GM18507 (cell line): Measurements from ENCODE around the gene CHRNA3.

Source experiments
- DNase-seq: peaks from one replicate; pipeline ENCODE4 v3.0.0; 2011; ENCODE audit warnings: low read depth; ENCODE audit not compliant: insufficient read length; ENCODE audit errors: extremely low spot score
- FAIRE-seq: peaks from 2 replicates; lab custom pipeline; 2011; peaks lifted over from hg19 to GRCh38; lab: Jason Lieb, UNC

CHRNA3 gene

DNA sequence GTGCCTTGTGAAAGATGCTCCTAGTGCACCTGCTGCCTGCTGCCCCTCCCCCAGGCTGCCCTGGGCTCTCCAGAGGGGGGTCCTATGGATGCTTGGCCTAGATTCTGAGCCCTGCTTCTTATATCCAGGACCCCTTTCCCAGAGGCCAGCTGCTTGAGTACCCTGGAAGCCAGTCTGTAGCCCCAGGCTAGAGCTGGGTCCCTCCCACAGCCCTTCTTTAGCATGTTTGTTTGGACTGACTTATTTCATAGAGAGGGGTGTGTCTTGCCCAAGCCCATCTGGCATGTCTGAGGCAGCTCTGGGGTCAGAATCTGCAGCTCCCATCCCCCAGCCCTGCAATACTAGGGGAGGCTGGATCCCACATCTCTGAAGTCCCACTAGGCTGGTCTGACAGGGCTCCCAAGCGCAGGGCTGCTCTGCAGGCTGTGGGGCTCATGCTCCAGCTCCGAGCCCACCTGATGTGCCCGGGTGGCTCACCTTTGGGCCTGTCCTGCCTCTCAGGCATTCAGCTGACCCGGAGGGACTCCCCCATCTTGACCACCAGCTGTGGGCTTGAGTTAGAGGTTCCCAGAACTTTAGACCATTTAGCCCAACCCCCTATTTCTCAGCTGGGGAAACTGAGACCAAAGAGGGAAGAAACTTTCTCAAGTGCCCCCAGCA, 17.1 kb upstream of the CHRNA3 start:
- DNase-seq, result no peak
- FAIRE-seq, result no peak

DNA sequence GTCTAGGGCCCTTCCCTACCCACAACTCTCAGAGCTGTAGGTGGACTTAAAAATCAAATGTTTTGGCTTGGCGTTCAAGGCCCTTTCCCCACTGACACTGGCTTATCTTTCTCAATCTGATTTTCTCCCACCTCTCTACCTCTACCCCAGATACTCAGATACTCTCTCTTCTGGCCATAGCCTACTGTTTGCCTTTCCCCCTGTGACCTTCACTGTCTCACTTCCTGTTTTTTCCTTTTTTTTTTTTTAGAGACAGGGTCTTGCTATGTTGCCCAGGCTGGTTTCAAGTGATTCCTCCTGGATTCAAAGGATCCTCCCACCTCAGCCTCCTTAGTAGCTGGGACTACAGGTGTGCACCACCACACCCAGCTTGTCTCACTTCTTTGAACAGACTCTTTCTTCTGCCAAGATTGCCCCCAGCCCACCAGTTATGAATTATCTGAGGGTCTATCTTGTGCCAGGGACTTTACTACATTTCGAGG, 15.6 kb upstream of the CHRNA3 start:
- no peak for FAIRE-seq
- DNase-seq, result no peak

DNA sequence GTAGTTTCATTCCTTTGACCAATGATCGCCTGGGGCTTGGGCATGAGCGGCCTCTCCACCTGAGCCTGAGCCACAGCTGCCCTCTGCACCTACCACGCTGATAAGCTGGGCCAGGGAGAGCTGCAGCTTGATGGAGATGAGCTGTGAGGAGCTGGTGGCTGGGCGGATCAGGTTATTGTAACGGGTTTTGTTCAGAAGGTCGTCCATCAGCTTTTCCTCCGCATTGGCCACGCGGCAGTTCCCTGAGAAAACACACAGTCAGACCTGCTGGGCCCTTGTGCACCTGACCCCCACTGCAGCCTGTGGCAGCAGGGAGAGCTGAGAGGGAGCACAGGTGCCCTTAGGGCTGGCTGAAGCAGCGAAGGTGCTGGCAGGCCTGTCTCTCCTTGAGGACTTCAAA, 14.6 kb upstream of the CHRNA3 start:
- FAIRE-seq, result no peak

DNA sequence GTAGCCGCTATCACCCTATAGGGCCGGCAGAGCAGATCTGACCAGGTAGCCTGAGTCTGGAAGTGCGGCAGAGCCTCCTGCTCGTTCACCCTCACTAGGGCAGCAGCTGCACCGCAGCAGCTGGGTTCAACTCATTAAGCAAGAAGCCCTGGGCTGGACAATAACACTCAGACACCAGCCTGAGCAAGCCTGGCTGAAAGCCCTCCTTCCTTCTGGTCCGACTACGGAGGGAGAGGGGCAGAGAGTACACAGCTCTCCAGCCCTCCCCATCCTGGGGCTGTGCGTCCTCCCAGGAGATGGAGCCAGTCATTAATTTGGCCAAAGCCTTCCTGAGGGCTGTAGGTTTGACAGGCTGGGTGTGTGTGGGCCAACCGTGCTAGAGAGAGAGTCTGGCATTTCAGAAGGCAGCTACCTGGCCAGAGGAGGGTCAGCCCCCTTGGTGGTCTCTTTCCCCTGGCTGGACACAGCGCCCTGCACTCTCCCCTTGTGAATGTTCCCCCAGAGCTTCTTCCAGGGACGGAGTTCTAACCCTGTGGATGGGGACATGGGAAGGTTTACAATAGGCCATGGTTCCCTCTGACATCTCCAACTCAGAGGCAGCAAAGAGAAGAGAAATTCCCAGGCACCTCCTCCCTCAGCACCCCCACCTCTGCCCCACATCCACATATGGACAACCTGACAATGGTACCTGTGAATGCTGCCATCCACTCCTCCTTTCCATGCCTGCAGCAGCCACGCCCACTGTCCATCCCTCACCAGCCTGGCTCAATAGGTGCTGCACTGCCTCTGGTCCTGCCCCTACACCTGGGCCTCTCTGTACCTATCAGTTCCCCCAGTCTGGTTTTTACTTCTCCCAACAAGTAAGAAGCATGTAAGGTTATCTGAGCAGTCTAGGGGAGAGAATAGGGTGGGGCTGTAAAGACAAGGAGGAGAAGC, 13.7 kb upstream of the CHRNA3 start:
- no peak for DNase-seq
- FAIRE-seq, result no peak

More for the DNA sequence above, 14.6 kb upstream of the CHRNA3 start:
- no peak for DNase-seq

DNA sequence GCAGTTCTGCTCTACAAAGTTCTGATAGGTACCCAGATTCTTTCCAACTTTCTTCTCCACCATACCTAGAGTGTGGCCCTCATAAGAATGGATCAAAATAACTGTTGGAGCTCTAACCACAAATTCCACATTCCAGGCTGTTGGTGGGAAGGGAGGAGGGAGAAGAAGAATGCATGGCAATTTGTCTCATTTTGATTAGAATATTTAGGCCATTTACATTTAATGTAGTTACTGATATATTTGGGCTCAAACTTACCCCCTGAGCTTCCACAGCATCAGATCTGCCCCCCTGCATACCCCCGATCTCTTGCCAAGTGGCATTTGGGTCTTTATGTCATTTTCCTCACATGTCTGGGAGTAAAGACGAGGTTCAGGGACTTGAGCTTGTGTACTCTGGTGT, 12.6 kb upstream of the CHRNA3 start:
- FAIRE-seq, result no peak
- DNase-seq, result no peak

DNA sequence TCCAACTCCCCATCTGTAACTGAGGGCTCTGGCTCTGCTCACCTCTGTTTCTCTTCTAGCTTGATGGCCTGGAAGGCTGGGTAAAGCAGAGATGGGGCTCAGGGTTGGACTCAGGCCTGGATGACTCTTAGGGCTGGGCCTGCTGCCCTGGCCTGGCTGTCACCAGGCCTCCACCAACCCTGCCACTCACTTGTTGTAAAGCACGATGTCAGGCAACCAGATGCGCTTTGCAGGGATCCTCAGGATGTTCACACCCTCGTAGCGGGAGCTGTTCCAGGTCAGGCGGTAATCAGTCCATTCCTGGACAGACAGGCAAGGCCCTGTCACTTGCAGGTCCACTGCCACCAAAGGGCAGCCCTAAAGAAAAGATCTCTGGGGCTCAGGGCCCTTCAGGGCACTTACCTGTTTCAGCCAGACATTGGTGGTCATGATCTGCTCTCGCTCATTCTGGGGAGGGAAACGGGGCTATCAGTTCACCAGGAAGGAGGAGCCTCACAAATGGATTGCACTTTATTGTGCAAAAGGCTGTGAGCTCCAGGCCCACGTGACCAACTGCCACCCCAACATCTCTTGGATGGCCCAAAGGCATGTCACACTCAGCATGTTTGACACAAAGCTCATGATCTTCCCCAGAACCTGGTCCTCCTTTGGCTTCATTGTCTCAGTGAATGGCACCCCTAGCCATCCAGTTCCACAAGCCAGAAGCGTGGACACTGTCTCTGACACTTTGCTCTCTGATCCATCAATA, 10.3 kb upstream of the CHRNA3 start:
- no peak for FAIRE-seq
- no peak for DNase-seq

DNA sequence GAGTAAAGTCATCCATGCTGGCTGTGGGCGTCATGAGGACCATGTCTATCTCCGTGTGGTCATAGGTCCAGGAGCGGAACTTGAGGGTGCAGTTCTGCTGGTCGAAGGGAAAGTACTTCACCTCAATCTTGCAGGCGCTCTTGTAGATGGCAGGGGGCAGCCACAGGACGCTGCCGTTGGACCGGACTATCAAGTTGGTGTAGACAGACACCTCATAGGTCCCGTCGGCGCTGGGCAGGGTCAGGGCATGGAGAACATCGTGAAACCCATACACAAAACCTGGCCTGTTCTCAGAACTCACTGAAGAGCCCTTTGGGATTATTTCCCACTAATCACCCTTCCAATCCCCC, 8.9 kb upstream of the CHRNA3 start:
- no peak for DNase-seq
- FAIRE-seq, result no peak

DNA sequence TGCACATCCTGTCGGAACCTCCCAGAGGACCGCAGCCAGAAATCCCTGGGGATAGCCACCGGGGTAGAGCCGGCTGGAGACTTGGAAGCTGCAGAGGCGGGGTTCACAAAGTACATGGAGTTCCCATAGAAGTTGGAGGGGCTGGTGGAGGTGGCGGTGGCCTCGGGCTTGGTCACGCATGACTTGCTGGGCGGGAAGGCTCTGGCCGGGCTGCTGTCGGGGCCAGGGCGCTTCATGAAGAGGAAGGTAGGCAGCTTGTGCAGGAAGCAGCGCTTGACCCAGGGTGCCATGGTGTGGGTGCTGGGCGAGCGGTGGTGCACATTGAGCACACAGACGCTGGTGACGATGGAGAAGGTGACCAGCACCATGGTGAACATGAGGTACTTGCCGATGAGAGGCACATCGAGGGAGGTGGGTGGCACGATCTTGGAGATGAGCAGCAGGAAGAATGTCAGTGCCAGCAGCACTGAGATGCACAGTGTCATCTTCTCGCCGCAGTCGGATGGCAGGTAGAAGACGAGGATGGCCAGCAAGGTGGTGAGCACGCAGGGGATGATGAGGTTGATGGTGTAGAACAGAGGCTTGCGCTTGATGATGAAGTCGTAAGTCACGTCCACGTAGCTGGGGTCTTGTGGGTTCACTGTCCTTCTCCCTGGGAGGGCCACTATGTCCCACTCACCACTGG, 8.4 kb upstream of the CHRNA3 start:
- DNase-seq, result no peak
- FAIRE-seq, result no peak

DNA sequence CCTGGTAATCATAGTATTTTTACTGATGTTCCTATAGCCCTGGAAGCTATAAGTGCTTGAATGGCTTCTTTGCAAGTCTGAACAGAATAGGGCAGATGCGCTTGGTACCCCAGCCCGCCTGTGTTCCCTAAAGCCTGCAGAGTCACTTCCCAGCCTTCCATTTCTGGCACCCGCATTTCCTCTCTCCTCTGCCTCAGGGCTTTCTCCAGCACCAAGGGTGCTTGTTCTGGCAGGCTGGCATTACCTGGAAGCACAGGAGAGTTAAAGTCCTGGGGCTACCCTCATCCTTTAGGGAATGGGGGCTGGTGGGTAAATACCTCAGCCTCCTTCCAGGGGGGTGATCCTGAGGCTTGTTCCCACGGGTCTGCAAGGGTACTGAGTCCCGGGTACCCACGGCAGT, 7.4 kb upstream of the CHRNA3 start:
- DNase-seq (no peak), FAIRE-seq (no peak)

DNA sequence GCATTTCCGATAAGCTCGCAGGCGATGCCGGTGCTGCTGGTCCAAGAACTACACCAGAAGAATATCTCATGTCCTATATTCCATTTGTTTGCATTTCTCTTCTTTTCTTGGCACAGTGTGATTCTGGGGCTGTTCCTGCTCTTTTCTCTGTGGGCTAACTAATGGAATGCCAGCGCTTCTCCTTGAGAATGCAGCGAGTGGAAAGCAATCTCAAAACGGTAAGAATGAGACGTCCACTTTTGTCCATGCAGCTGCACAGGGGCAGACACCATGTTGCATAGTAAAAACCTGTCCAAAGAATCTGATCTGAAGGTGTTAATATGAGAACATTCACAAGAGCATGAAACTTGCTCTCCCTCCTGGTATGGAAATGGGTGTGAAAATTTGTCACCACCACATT, 6.6 kb upstream of the CHRNA3 start:
- no peak for DNase-seq

DNA sequence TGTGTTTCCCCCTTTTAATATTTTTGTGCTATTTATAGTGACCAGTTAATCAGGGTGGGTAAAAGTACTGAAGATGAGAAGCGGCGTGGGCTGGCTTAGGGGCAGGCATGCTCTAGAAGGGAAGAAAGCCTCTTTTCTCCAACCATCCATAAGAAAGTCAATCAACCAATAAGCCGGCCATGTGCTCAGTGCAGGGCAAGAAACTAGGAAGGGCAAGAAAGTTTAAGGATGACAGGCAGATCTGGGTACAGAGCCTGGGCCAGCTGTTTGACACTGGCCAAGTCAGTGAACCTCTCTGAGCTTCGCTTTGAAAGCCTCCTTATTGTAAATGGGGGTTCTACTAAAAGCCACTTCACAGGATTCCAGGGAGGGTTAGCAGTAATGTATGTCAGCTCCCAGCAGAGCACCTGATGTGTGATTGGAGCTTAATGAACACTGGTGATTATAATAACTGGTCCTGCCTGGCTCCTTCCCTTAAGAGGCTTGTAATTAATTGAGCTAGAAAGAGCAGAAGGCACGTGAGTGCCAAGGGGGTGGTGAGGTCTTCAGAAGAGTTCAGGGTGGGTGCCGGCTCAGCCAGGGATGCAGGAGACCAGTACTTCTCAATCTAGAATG, 5.7 kb upstream of the CHRNA3 start:
- DNase-seq (no peak), FAIRE-seq (no peak)

More for the DNA sequence above, 6.6 kb upstream of the CHRNA3 start:
- FAIRE-seq, result no peak

DNA sequence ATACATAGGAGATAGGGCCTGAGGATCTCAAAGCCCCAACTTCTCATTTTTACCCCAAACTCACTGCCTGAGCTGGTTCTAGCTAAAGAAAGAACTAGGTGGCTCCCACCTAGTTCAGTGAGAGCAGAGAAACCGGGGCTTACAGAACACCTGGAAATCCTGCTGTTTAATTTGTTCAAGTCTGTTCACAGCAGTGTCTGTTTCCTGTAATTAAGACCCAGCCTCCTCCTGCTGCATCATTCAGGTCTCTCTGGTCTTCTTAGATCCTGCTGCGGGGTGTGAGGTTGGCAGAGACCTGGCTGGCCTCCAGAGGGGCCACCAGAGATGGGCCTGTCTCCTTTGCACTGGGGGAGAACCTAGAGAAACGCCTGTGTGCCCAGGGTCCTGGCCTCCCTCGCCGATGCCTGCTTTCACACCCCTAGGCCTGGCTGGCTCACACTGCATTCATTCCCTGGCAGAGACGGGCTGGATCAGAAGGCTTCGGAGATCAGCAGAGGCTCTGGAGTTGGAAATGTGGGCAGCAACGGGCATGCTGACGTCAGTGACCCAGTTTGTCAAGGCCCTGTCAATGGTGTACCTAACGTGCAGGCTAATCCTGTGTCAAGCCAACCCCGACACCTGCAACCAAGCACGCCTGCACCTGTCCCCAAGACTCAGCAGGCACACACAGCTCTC, 4.9 kb upstream of the CHRNA3 start:
- FAIRE-seq (no peak), DNase-seq (no peak)

DNA sequence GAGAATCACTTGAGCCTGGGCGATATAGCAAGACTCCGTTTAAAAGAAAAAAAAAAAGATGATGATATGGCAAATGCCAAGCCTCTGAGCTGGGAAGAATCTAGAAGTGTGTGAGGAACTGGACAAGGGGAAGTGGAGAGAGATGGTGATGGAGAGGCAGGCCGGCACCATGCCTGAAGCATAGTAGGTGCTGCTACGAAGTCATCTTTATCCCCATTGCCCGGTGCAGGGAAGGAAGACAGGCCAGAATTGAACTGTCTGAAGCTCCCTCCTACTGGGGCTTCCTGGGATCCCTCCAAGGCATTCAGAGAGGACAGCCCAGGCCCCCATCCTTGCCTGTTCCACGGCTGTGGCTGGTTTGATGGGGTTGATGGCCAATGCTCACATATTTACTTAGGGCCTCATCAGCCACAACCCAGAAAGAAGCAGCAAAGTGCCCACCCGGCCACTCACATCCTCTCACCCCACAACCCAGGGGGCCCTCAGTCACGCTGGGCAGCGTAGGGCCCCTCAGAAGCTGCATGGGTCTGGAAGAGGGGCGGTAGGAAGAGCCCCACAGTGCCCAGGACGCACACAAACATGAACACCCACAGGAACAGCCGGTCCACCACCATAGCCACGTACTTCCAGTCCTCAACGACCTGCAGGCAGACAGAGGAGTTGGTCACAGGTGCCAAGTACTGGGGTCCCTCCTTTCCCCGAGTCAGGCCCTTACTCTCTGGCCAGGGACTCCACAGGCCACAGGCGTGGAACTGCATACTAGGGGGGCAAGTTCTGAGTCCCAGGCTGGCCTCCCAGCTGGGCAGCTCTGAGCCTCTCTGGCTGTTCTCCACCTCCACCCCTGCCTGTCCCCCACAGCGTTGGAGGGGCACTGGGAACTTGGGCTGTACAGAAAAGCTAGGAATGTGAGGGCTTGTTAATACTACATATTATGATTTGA, 4.1 kb upstream of the CHRNA3 start:
- no peak for DNase-seq
- no peak for FAIRE-seq

DNA sequence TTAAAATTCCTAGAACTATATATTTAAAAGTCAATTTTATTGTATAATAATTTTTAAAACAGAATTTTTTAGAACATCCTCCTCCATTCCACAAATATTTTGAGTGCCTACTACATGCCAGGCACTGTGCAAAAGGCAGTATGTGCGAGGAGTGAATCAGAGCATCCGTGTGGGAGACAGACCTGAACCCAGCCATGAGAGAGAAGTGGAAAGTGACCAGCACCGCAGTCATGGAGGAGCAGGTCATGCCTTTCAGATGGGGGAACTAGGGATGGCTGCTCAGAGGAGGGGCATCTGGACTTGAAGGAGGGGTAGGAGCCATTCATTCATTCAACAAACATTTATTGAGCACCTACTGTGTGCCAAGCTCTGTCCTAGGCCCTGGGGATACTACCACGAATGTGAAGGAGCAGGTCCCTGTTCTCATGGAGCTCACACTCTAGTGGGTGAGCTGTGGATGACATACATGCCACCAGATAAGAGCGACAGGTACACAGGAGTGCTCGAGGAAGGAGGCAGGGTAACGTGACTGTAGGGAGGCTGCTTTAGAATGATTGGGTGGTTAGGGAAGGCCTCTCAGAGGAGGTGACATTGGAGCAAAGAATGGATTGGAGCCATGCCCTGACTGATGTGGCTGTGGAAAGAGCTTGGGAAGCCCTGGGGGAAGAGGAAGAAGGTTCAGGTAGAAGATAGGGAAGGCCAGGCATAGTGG, 3.1 kb upstream of the CHRNA3 start:
- FAIRE-seq, result no peak
- no peak for DNase-seq

DNA sequence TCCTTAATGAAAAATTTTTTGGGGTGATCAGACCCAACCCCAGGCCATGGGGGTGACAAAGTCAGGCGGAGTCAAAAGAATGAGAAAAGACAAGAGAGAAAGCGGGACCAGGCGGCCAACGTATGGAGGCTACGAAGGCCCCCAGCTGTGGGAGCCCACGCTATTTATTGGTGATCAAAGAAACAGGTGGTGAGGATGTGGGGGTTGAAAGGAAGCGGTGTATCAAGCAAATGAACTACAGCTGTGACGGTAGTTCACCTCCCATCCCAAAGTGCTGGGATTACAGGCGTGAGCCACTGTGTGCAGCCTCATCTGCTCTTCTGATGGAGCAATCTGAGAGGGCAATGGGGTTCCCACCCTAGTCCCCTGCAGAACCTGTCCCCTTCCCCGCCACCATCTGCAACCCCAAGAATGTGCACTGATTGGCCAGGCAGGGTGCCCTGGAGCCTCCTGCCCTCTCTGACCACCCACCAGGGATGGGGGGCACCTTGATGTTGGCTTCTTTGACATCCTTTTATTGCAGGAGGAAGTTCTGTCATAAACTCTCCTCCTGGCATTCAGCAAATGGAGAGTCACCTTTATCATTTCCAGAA, 1.1 kb upstream of the CHRNA3 start:
- FAIRE-seq (no peak), DNase-seq (no peak)

DNA sequence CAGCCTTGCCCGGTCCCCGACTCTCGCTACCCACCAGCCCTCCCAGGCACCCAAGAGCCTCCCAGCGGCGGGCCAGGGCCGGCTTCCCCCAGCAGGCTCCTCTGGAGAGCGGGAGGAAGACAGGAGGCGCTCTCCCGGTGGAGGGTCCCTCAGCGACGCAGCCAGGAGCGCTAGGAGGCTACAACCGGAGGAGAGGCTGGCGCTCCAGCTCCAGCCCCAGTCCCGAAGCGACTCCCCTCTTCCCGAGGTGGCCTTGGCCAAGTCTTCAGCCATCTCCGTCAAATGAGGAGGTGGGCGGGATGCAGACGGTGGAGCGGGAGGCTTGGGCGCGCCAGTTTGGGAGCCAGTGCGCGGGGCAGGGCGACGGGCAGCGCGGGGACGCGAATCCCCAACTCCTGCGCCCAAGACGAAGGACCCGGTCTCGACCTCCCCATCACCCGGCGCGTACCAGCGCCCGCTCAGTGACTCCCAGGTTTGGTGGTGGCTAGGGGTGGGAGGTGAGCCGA, 722 bp downstream of the CHRNA3 start:
- DNase-seq (no peak), FAIRE-seq (no peak)
